DMS53 treated with DMSO at 0.1 percent for 48 hours (cell line): ENCODE results near the gene MAPK7.
"Not testable (repeated sequence)": the region's sequence is repeated elsewhere in the genome, so short reads cannot be mapped to it uniquely, and the experiment has no call there.

Experiments
- DNase-seq: peaks from one replicate; lab custom pipeline; 2025; ENCODE audit not compliant: unreplicated experiment; lab: John Stamatoyannopoulos, UW

Gene MAPK7

GRCh38 chr17:19342611-19343255 is 35.6 kb upstream of the MAPK7 start:
- DNase-seq = no peak

GRCh38 chr17:19343256-19343630 is 35.1 kb upstream of the MAPK7 start:
- DNase-seq = no peak

- DNase-seq = no peak
Observed at GRCh38 chr17:19343671-19344151, 34.6 kb upstream of the MAPK7 start.

GRCh38 chr17:19344311-19345066 is 33.8 kb upstream of the MAPK7 start:
- no peak for DNase-seq

- DNase-seq = no peak
Observed at GRCh38 chr17:19345067-19345460, 33.2 kb upstream of the MAPK7 start.

GRCh38 chr17:19345486-19346350 is 32.6 kb upstream of the MAPK7 start:
- no peak for DNase-seq

- no peak for DNase-seq
Observed at GRCh38 chr17:19346351-19347255, 31.7 kb upstream of the MAPK7 start.

- DNase-seq = no peak
Observed at GRCh38 chr17:19347323-19348080, 30.8 kb upstream of the MAPK7 start.

GRCh38 chr17:19348081-19348650 is 30.1 kb upstream of the MAPK7 start:
- no peak for DNase-seq

GRCh38 chr17:19348806-19349205 is 29.5 kb upstream of the MAPK7 start:
- DNase-seq = no peak

- not testable (repeated sequence) for DNase-seq
Observed at GRCh38 chr17:19353401-19353800, 24.9 kb upstream of the MAPK7 start.

- DNase-seq = no peak
Observed at GRCh38 chr17:19354748-19355147, 23.6 kb upstream of the MAPK7 start.

- DNase-seq = no peak
Observed at GRCh38 chr17:19357351-19357750, 20.9 kb upstream of the MAPK7 start.

GRCh38 chr17:19357761-19358160 is 20.5 kb upstream of the MAPK7 start:
- DNase-seq = no peak

- DNase-seq = no peak
Observed at GRCh38 chr17:19359151-19359550, 19.1 kb upstream of the MAPK7 start.

- no peak for DNase-seq
Observed at GRCh38 chr17:19359856-19360255, 18.4 kb upstream of the MAPK7 start.

GRCh38 chr17:19360772-19361171 is 17.5 kb upstream of the MAPK7 start:
- DNase-seq = no peak

GRCh38 chr17:19361326-19361725 is 17.0 kb upstream of the MAPK7 start:
- no peak for DNase-seq

- no peak for DNase-seq
Observed at GRCh38 chr17:19361944-19362276, 16.4 kb upstream of the MAPK7 start.
